Naive thymus-derived CD8-positive, alpha-beta T cell (primary cell): Measurements from ENCODE around the gene DBNDD2. TPM values are rescaled to one million over a fixed set of nuclear protein-coding genes. Genes with fewer than 3 reads are reported as not detected.

ENCODE experiments used
- ATAC-seq, 2 donors: fragments of 150-1000 bp; cut with Tn5 transposase in 1 of 2; sonication (Bioruptor Pico), chemical (Tn5 transposase) in 1 of 2; 1 replicate in 1 of 2; 2 replicates in 1 of 2; pipeline ENCODE4 v1.10.0; 2021; ENCODE audit warnings: mild to moderate bottlenecking in 2 of 2, moderate library complexity in 2 of 2
- POLR2A ChIA-PET: fragments of 350-600 bp; sonication (Branson Sonifier 250); formaldehyde crosslinking; loops from one replicate; lab custom pipeline; 2021; ENCODE audit warnings: antibody characterized with exemption; lab: Charles Lee
- DNase-seq, 10 donors: peaks; one replicate each; pipeline versions ENCODE4 v3.0.0 to v3.0.0-alpha.2; 2020 to 2022
- H3K27ac Mint-ChIP-seq, 10 donors: one replicate each; pipeline ENCODE4 v1.8.0; 2020 to 2022; ENCODE audit warnings: mild to moderate bottlenecking in 10 of 10, mixed read lengths in 10 of 10, moderate library complexity in 4 of 10, inconsistent platforms in 1 of 10
- H3K27me3 Mint-ChIP-seq, 5 donors: one replicate each; pipeline ENCODE4 v1.8.0; 2021 to 2022; ENCODE audit warnings: mixed read lengths in 5 of 5
- H3K36me3 Mint-ChIP-seq, 3 donors: one replicate each; pipeline ENCODE4 v1.8.0; 2020 to 2022; ENCODE audit warnings: mixed read lengths in 3 of 3, mild to moderate bottlenecking in 2 of 3, inconsistent platforms in 1 of 3
- H3K4me1 Mint-ChIP-seq, 4 donors: one replicate each; pipeline ENCODE4 v1.8.0; 2021 to 2022; ENCODE audit warnings: mixed read lengths in 4 of 4
- H3K4me3 Mint-ChIP-seq, 10 donors: one replicate each; pipeline ENCODE4 v1.8.0; 2020 to 2022; ENCODE audit warnings: mild to moderate bottlenecking in 10 of 10, mixed read lengths in 10 of 10, moderate library complexity in 6 of 10, inconsistent platforms in 1 of 10
- H3K9me3 Mint-ChIP-seq, 9 donors: one replicate each; pipeline ENCODE4 v1.8.0; 2020 to 2022; ENCODE audit warnings: mixed read lengths in 9 of 9, mild to moderate bottlenecking in 3 of 9, inconsistent platforms in 1 of 9, moderate library complexity in 1 of 9
- polyA plus RNA-seq, 3 donors: library from polyadenylated mRNA; unstranded; fragments of 300-500 nt; fragmentation: Illumina TruSeq; gene quantifications; one replicate each; pipeline ENCODE4 v1.2.3, GENCODE V29; 2021
- total RNA-seq, 8 experiments: library from RNA in 2 of 8; stranded (reverse) in 2 of 8; gene quantifications; one replicate each; pipeline ENCODE4 v1.2.3 and lab custom pipeline; 2021 to 2026

Gene DBNDD2
- total and polyA plus RNA-seq, 5 experiments from 2014 or later: 11.6 to 13.9 (median 13.5) TPM

- Mint-ChIP-seq H3K27me3 (no peaks in the 10 kb centered on the region), H3K4me1 (peaks cover 2 to 6% (median 6%) of the 10 kb centered on the region in 4 donors), H3K36me3 (peaks cover 0 to 78% (median 15%) of the 10 kb centered on the region in 3 donors), H3K27ac (peak overlapping the region in 1 of 10 donors; percentile 33), H3K4me3 (no peak overlapping the region), H3K9me3 (no peaks in the 10 kb centered on the region)
- POLR2A ChIA-PET: interaction anchor here (0.7 kb wide), 1 partner anchor 778 kb away, joined by 4 read pairs; no protein-coding TSS in a partner anchor
- no peak for DNase-seq
- no peak for ATAC-seq
Measured at GRCh38 chr20:45423700-45424099, 15.6 kb downstream of the DBNDD2 start.

GRCh38 chr20:45425561-45425960 lies 17.5 kb downstream of the DBNDD2 start:
- POLR2A ChIA-PET: no interaction called here
- ATAC-seq (no peak), DNase-seq (no peak)
- Mint-ChIP-seq H3K9me3 (no peaks in the 10 kb centered on the region), H3K4me1 (no peaks in the 10 kb centered on the region), H3K4me3 (no peak overlapping the region), H3K27me3 (no peaks in the 10 kb centered on the region), H3K27ac (peak overlapping the region in 2 of 10 donors; percentile 22 to 56), H3K36me3 (peaks cover 0 to 62% (median 12%) of the 10 kb centered on the region in 3 donors)

DNA sequence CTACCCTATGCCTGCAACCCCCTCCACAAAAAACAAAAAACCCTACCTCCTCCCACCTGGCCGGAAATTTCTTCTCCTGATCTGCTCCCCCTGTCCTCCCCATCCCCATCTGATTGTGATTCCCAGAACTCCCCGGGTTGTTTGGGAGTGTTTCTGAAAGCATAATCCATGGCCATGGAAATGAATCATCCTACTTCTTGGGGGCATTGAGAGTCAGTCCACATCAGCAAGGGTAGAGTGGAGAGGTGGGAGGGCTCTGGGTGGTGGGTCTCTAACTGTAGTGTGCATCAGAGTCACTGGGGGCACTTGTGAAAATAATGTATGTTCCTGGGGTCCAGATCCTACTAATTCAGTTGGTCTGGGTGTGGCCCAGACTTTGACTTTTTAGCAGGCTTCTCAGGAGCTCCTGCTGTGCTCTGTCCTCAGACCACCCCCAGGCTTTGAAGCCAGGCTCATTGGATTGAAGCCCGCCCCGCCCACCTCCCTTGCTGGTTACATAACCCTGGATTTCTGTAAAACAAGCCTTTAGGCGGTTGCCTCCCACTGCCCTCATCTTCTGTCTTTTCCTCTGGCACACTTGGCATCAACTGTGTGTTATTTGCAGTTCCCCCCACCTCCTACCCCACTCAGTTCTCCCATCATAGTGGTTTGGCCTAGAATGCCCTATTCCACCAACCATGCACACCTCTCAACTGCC lies 18.4 kb downstream of the DBNDD2 start:
- POLR2A ChIA-PET: interaction anchor here (1.4 kb wide), 1 partner anchor 64 kb away, joined by 3 read pairs; the partner anchor contains the start of gene SYS1
- no peaks in the 10 kb centered on the region for H3K9me3 Mint-ChIP-seq

GRCh38 chr20:45427236-45428149 lies 19.4 kb downstream of the DBNDD2 start:
- DNase-seq: no peak
- peak in 1 of 2 donors; percentile 28 for ATAC-seq
- H3K4me1 Mint-ChIP-seq: peaks cover 0 to 5% (median 2%) of the 10 kb centered on the region in 4 donors
- no peaks in the 10 kb centered on the region for H3K9me3 Mint-ChIP-seq
- no peaks in the 10 kb centered on the region for H3K27me3 Mint-ChIP-seq
- POLR2A ChIA-PET: interaction anchor here (1.4 to 1.5 kb wide), 2 partner anchors 11 to 65 kb away, joined by 3 to 5 read pairs; partner anchors contain the start of genes PIGT and SYS1
- H3K4me3 Mint-ChIP-seq: no peak overlapping the region
- peak overlapping the region in 2 of 10 donors; percentile 6 to 83 for H3K27ac Mint-ChIP-seq
- H3K36me3 Mint-ChIP-seq: peaks cover 0 to 60% (median 7%) of the 10 kb centered on the region in 3 donors

More for the DNA sequence above, 18.4 kb downstream of the DBNDD2 start:
- H3K27ac Mint-ChIP-seq: peak overlapping the region in 4 of 10 donors; percentile 9 to 87 (median 42)
- no peaks in the 10 kb centered on the region for H3K4me1 Mint-ChIP-seq
- ATAC-seq (no peak), DNase-seq (no peak)
- H3K4me3 Mint-ChIP-seq: no peak overlapping the region
- no peaks in the 10 kb centered on the region for H3K27me3 Mint-ChIP-seq
- peaks cover 0 to 61% (median 10%) of the 10 kb centered on the region in 3 donors for H3K36me3 Mint-ChIP-seq

DNA sequence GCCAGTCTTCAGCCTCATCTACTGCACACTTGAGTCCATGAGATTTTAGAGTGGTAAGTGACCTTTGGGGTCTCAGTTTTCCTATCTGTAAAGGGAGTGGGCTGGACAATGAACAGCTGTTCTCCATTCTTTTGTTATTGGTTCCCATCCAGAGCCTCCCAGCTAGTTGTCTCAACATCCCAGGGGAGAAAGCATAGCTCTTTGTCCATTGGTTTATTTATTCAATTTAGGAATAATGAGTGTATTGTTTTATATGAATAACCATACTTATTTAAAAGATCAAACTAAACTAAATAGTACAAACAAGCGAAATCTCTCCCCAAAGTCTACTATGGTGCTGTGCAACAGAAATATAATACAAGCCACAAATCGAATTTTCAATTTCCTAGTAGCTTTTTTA lies 21.5 kb downstream of the DBNDD2 start:
- H3K27ac Mint-ChIP-seq: no peak overlapping the region
- peaks cover 0 to 11% (median 5%) of the 10 kb centered on the region in 4 donors for H3K4me1 Mint-ChIP-seq
- DNase-seq (no peak), ATAC-seq (no peak)
- POLR2A ChIA-PET: no interaction called here
- no peaks in the 10 kb centered on the region for H3K9me3 Mint-ChIP-seq
- no peaks in the 10 kb centered on the region for H3K27me3 Mint-ChIP-seq
- H3K4me3 Mint-ChIP-seq: no peak overlapping the region
- peaks cover 0 to 51% (median 6%) of the 10 kb centered on the region in 3 donors for H3K36me3 Mint-ChIP-seq

DNA sequence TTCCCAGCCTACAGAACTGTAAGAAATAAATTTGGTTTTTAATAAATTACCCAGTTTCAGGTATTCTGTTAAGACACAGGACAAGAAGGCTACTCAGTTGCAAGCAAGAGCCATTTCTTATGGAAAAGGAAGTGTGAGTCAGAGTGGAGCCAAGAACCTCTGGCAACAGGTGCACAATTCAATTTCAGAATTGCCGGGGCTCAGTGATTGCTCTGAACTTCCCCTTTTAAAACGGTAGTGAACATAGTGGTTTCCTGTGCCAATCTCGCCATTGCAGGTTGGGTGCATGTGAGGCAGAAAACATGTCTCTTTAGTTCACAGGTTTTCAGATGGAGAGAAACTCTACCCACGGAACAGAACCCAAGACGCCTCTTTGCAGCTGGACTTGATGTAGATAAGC lies 24.2 kb downstream of the DBNDD2 start:
- peaks cover 0 to 29% (median 0%) of the 10 kb centered on the region in 3 donors for H3K36me3 Mint-ChIP-seq
- no peaks in the 10 kb centered on the region for H3K27me3 Mint-ChIP-seq
- no peaks in the 10 kb centered on the region for H3K9me3 Mint-ChIP-seq
- peak overlapping the region in 4 of 10 donors; percentile 2 to 37 (median 28) for H3K27ac Mint-ChIP-seq
- POLR2A ChIA-PET: no interaction called here
- no peak for ATAC-seq
- peak overlapping the region in 2 of 10 donors; percentile 10 to 36 for H3K4me3 Mint-ChIP-seq
- H3K4me1 Mint-ChIP-seq: peaks cover 5 to 23% (median 15%) of the 10 kb centered on the region in 4 donors
- peak in 1 of 10 donors; percentile 28 for DNase-seq

DNA sequence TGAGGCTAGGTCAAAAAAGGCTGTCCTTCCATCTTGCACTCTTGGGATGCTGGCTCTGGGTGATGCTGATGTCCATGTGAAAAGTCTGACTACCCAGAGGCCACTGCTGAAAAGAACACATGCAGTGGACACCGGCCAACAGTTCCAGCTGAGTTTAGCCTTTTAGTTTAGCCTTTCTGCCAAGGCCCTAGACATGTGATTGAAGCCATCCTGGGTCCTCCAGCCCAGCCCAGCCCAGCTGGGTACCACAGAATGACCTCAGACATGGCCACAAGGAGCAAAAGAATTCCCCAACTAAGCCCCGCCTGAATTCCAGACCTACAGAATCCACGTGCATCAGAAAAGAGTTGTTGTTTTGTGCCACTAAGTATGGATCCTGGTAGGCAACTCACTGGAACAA lies 25.2 kb downstream of the DBNDD2 start:
- no peaks in the 10 kb centered on the region for H3K9me3 Mint-ChIP-seq
- ATAC-seq (no peak), DNase-seq (no peak)
- POLR2A ChIA-PET: interaction anchor here (1.0 to 1.5 kb wide), 2 partner anchors 18 to 59 kb away, joined by 3 read pairs; partner anchors contain the start of gene PIGT
- no peaks in the 10 kb centered on the region for H3K27me3 Mint-ChIP-seq
- peaks cover 5 to 23% (median 15%) of the 10 kb centered on the region in 4 donors for H3K4me1 Mint-ChIP-seq
- no peak overlapping the region for H3K4me3 Mint-ChIP-seq
- H3K27ac Mint-ChIP-seq: peak overlapping the region in 1 of 10 donors; percentile 48
- peaks cover 0 to 25% (median 0%) of the 10 kb centered on the region in 3 donors for H3K36me3 Mint-ChIP-seq

- ATAC-seq (no peak), DNase-seq (no peak)
- no peaks in the 10 kb centered on the region for H3K9me3 Mint-ChIP-seq
- H3K27me3 Mint-ChIP-seq: no peaks in the 10 kb centered on the region
- no peak overlapping the region for H3K4me3 Mint-ChIP-seq
- peaks cover 0 to 25% (median 0%) of the 10 kb centered on the region in 3 donors for H3K36me3 Mint-ChIP-seq
- POLR2A ChIA-PET: interaction anchor here (1.0 to 1.5 kb wide), 2 partner anchors 18 to 60 kb away, joined by 3 read pairs; partner anchors contain the start of gene PIGT
- peak overlapping the region in 2 of 10 donors; percentile 67 to 71 for H3K27ac Mint-ChIP-seq
- peaks cover 5 to 23% (median 15%) of the 10 kb centered on the region in 4 donors for H3K4me1 Mint-ChIP-seq
Measured at GRCh38 chr20:45433976-45434375, 25.9 kb downstream of the DBNDD2 start.

DNA sequence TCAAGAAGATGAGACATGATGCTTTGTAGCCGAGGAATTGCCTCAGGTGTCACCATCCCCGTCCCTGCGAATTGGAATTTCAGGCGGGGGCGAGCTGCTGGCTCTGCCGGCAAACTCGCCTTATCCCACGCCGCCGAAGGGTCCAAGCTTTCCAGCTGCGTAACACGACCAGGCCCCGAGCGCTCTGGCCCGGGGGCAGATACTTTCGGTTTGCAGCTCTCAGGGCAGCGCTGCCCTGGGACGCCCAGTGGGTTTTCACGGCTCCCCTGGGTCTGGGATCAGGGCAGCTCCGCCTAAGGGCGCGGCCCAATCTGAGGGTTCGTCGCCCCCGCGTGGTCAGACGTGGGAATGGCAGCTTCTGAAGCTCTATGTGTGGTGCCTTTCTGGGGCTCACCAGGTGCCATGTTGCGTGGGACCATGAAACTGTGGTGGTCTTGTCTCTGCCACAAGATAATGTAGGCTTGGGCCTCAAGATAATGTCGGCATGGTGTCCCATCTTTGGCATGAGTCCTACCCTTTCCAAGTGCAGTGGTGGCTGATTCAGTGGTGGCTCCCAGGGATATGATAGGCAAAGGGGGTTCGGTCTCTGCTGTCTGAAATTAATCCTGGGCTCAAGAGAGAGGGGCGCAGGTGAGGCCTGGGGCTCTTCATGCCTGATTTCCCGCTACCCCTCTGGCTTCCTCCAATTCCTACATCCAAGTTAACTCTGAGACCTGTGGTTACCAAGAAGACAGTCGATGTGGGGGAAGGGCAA lies 28.8 kb downstream of the DBNDD2 start:
- Mint-ChIP-seq H3K36me3 (peaks cover 0 to 14% (median 0%) of the 10 kb centered on the region in 3 donors), H3K27me3 (no peaks in the 10 kb centered on the region), H3K4me1 (peaks cover 5 to 23% (median 15%) of the 10 kb centered on the region in 4 donors), H3K27ac (peak overlapping the region; percentile 22 to 86 (median 80)), H3K4me3 (peak overlapping the region; percentile 75 to 88 (median 84)), H3K9me3 (no peaks in the 10 kb centered on the region)
- ATAC-seq: peak; percentile 99 to 100
- POLR2A ChIA-PET: interaction anchor here (0.6 to 3.2 kb wide), 9 partner anchors 21 to 534 kb away, joined by 3 to 67 read pairs (median 5); partner anchors contain the start of genes PIGT and SYS1
- DNase-seq: peak; percentile 78 to 92 (median 86)

- DNase-seq (no peak), ATAC-seq (no peak)
- H3K4me3 Mint-ChIP-seq: no peak overlapping the region
- peaks cover 23 to 33% (median 28%) of the 10 kb centered on the region in 4 donors for H3K4me1 Mint-ChIP-seq
- H3K27me3 Mint-ChIP-seq: peaks cover 0 to 15% (median 0%) of the 10 kb centered on the region in 5 donors
- H3K36me3 Mint-ChIP-seq: no peaks in the 10 kb centered on the region
- no peaks in the 10 kb centered on the region for H3K9me3 Mint-ChIP-seq
- POLR2A ChIA-PET: no interaction called here
- H3K27ac Mint-ChIP-seq: no peak overlapping the region
Measured at GRCh38 chr20:45440424-45440823, 32.3 kb downstream of the DBNDD2 start.

- H3K27me3 Mint-ChIP-seq: peaks cover 0 to 22% (median 0%) of the 10 kb centered on the region in 5 donors
- ATAC-seq (no peak), DNase-seq (no peak)
- no peaks in the 10 kb centered on the region for H3K9me3 Mint-ChIP-seq
- H3K36me3 Mint-ChIP-seq: no peaks in the 10 kb centered on the region
- POLR2A ChIA-PET: no interaction called here
- no peak overlapping the region for H3K4me3 Mint-ChIP-seq
- H3K27ac Mint-ChIP-seq: no peak overlapping the region
- H3K4me1 Mint-ChIP-seq: peaks cover 23 to 36% (median 33%) of the 10 kb centered on the region in 4 donors
Measured at GRCh38 chr20:45440891-45441685, 33.0 kb downstream of the DBNDD2 start.
